Measurements from ENCODE around the gene WFIKKN1.
A peak's percentile ranks its signal among the peaks of the same experiment; 100 is the strongest.

WFIKKN1 gene

DNA sequence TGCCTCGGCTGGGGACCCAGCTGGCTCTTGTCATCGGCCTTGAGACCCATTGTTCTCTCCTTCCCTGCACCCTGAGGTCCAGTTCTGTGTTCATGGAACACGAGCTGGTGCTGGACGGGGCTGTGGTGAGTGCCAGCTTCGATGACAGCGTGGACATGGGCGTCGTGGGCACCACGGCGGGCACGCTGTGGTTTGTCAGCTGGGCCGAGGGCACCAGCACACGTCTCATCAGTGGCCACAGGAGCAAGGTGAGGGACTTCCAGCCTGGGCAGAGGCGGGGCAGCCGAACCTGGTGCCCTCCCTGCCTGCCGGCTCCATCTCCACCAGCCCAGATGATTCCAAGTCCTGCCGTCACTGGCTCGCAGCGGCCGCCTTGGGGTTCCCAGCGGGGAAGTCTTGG, 31.8 kb downstream of the WFIKKN1 start:
- TF ChIP-seq, protein P1, sequence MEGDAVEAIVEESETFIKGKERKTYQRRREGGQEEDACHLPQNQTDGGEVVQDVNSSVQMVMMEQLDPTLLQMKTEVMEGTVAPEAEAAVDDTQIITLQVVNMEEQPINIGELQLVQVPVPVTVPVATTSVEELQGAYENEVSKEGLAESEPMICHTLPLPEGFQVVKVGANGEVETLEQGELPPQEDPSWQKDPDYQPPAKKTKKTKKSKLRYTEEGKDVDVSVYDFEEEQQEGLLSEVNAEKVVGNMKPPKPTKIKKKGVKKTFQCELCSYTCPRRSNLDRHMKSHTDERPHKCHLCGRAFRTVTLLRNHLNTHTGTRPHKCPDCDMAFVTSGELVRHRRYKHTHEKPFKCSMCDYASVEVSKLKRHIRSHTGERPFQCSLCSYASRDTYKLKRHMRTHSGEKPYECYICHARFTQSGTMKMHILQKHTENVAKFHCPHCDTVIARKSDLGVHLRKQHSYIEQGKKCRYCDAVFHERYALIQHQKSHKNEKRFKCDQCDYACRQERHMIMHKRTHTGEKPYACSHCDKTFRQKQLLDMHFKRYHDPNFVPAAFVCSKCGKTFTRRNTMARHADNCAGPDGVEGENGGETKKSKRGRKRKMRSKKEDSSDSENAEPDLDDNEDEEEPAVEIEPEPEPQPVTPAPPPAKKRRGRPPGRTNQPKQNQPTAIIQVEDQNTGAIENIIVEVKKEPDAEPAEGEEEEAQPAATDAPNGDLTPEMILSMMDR (IDR thresholded peaks at IDR 0.05; ENCODE audit: insufficient read depth, low read depth, low read length, missing control alignments), result no peak
- DNase-seq (ENCODE audit: low read depth), result no peak
- H3K4me3 ChIP-seq (ENCODE audit: low read length), result no peak overlapping the region

DNA sequence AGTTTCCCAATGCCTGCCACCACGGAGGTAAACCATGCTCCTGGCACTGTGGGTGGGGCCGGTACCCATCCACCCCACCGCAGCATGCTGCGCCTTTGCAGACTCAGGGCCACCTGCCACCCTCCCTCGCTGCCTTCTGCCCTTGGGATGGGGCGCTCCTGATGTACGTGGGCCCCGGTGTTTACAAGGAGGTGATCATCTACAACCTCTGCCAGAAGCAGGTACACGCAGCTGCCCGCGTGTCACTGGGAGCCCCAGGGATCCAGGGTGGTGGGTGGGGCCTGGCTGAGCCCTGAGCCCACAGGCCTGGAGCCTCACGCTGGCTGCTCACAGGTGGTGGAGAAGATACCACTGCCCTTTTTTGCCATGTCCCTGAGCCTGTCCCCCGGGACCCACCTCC, 35.8 kb downstream of the WFIKKN1 start:
- H3K4me3 ChIP-seq (ENCODE audit: low read length), result no peak overlapping the region
- TF ChIP-seq, protein P1 (IDR thresholded peaks at IDR 0.05; ENCODE audit: insufficient read depth, low read depth, low read length, missing control alignments), result no peak

DNA sequence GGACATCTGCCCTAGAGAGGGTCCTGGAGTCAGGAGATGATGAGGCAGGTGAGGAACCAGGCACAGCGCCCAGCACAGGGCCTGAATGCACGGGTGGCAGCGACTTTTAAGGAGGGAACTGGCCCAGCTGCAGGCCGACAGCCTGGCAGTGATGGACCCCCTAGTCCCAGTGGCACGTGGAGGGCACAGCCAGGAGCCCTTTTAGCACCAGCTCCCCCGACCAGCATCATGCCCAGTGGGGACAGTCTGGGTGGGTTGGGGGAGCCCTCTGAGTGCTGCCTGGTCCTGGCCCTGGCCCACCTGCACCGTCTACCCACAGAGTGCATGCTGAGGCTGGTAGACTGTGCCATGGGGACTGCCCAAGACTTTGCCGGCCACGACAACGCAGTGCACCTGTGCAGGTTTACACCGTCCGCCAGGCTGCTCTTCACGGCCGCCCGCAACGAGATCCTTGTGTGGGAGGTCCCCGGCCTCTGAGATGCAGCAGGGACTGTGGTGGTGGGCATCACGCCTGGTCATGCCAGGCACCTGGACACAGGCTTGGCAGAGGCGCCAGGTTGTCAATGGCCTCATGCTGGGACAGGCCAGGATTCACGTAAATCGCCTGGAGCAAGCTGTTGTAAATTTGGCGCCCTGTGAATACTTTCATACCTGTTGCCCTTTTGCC, 36.5 kb downstream of the WFIKKN1 start:
- TF ChIP-seq, protein P1 (IDR thresholded peaks at IDR 0.05; ENCODE audit: insufficient read depth, low read depth, low read length, missing control alignments), result no peak
- no peak for DNase-seq (ENCODE audit: low read depth)
- H3K4me3 ChIP-seq (ENCODE audit: low read length), result no peak overlapping the region

More for the DNA sequence above, 35.8 kb downstream of the WFIKKN1 start:
- DNase-seq (ENCODE audit: low read depth), result no peak

DNA sequence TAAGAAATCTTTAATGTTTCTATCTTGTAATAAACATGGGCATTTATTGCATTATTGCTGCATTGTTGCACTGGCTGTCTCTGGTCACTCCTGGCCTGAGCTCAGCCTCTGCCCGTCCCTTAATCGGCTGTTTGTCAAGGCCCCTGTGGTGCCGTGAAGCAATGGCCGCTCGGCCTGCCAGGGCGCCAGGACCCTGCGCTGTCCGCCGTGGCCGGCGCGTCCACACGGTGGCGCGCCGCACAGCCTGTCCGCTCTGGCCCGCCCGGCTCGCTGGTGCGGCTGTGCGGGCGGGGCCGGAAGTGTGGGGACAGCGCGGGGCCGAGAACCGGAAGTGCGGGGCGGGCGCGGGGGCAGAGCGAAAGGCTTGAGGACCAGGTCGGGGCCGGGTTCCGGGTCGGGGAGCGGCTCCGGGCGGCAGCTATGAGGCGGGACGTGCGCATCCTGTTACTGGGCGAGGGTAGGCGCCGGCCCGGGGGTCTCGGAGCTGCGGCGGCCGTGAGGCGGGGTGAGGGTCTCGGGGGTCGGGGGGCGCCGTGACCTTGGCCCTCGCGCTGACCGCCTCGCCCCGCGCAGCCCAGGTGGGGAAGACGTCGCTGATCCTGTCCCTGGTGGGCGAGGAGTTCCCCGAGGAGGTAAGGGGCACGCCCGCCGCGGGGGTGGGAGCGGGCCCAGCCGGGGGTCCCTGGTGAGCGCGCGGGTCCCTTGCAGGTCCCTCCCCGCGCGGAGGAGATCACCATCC, 37.2 kb downstream of the WFIKKN1 start, which contains the start of gene RHOT2:
Gene RHOT2 (plus strand): TSS at position 353 of the 739 bp plus-strand sequence. CDS start 68 bp downstream, at position 421.
- TF ChIP-seq, protein P1 (IDR thresholded peaks at IDR 0.05; ENCODE audit: insufficient read depth, low read depth, low read length, missing control alignments), result peak; percentile 33
- peak; percentile 94 for DNase-seq (ENCODE audit: low read depth)
- H3K4me3 ChIP-seq (ENCODE audit: low read length), result peak within 1 kb of the TSS; percentile 76

DNA sequence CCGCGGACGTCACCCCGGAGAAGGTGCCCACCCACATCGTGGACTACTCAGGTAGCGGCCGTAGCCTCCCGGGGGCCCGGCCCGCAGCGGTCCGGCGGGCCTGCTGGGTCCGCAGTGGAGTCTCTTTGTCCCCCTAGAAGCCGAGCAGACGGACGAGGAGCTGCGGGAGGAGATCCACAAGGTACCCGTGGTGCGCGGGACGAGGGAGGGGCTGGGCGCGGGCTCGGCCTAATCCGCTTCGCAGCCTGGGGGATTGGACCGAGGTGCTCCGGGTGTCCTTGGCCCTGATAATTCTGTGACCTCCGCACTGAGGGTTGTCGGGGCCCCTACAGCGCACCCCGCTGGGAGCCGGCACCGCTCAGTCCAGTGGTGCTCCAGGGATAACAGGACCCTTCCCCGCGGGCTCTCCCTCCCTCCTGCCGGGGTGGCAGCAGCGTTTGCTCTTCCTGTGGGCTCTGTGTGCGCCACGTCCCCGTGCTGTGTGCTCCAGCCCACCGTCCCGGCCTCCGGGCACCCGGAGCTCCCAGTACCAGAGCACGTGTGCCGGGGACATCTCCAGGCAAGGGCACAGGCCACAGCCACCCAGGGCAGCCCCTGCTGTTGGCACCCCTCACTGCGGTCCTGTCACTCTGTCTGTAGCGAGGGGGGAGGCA, 37.9 kb downstream of the WFIKKN1 start:
- peak overlapping the region; percentile 76 for H3K4me3 ChIP-seq (ENCODE audit: low read length)
- TF ChIP-seq, protein P1 (IDR thresholded peaks at IDR 0.05; ENCODE audit: insufficient read depth, low read depth, low read length, missing control alignments), result no peak
- no peak for DNase-seq (ENCODE audit: low read depth)

DNA sequence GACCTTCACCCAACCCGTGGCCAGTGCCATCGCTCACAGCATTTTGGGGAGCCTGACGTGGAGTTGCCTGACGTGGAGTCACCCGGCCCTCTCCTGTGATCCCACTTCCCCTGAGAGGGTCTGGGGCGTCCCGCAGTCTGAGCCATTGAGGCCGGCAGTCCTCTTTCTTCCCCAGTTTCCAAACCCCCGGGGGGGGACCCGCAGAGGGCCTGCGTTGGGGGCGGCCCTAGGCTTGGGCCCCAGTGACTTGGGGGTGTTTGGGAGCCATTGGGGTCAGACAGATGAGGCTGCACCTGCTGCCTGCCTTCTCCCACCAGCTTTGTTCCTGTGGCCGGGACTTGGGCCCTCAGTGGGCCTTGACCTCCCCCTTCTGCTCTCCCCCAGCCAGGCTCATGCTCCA, 38.9 kb downstream of the WFIKKN1 start:
- no peak overlapping the region for H3K4me3 ChIP-seq (ENCODE audit: low read length)
- DNase-seq (ENCODE audit: low read depth), result no peak
- TF ChIP-seq, protein P1 (IDR thresholded peaks at IDR 0.05; ENCODE audit: insufficient read depth, low read depth, low read length, missing control alignments), result no peak
